Activated gamma-delta T cell (primary cell): ENCODE measurements around the gene CEP55.

Source experiments
- DNase-seq: peaks from one replicate; lab custom pipeline; 2025; lab: John Stamatoyannopoulos, UW

The CEP55 gene

GRCh38 chr10:93469454-93469853 is 27.0 kb upstream of the CEP55 start:
- no peak for DNase-seq

DNA sequence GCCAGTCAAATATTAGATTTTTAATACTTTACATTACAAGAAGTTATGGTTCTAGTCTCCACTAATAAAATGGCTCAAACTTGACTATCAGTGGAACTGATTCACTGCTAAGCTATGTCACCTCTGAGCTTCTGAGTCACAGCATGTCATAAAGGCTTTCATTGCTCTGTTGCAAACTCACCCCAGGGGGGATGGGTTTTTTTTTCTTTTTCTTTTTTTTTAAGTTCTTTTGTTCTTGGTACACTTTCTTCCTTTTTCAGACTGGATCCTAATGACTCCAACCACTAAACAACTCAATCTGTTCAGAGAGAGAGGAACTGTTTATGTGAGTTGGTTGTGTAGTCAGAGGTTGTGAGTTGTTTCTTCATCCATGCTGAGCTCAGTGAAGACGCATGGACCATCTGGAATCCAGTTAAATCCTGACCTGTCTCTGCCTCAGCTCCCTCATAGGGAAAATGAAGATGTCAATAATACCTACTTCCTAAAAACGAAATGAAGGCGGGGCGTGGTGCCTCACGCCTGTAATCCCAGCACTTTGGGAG is 25.2 kb upstream of the CEP55 start:
- DNase-seq, result no peak

- DNase-seq, result no peak
Measured at GRCh38 chr10:93473161-93473560, 23.3 kb upstream of the CEP55 start.

- no peak for DNase-seq
Measured at GRCh38 chr10:93473804-93474472, 22.5 kb upstream of the CEP55 start.

DNA sequence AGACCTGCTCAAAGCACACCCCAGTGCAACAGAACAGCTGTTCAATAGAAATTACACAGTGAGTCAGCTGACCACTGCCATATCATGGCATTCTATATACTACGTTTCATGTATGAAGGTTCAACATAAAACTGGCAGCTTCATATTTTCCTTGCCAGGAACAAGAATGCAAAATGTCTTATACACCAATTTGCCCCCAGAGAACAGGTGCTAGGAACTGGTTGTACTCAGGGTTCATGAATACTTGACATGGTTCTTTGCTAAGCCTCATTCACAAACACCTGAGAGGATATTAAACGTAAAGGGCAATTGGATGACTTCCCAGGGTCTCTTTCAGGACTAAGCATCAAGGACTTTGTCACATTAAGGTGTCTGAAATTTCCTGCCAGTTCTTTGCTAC is 21.2 kb upstream of the CEP55 start:
- DNase-seq, result no peak

DNA sequence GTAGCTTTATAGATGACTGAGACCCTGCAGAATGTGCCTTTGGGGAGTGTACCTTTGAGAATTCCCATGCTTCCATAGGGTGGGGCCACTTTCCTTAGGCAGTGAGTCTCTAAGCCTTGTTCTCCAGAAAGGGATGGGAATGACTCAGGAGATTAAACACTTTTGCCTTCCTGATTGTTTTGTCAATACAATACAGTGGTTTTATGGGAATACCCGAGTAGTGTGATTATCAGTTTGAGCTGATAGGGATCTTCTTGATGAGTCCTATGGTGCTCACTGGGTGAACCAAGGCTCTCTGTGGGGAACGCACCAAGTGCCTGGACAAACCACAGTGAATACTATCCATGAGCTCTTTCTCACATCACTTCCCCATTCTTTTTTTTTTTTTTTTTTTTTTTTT is 20.5 kb upstream of the CEP55 start:
- no peak for DNase-seq

DNA sequence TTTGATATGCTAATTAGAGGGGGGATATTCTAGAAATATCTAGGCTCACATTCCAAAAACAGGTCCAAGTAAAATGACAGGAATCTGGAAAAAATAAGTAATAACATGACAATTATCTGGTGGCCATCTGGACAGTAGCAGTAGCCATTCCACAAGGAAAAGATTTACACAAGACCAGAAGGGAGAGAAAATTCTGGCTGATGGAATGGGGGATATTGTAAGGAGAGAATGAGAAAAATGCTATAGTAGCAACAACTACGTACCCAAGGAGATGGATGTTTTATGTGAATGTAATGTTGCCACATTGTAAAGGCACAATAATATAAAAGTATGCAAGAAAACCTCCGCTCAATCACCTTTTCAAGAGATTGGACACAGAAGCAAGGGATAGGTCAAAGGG is 19.7 kb upstream of the CEP55 start:
- no peak for DNase-seq

- no peak for DNase-seq
Measured at GRCh38 chr10:93478873-93479272, 17.5 kb upstream of the CEP55 start.

DNA sequence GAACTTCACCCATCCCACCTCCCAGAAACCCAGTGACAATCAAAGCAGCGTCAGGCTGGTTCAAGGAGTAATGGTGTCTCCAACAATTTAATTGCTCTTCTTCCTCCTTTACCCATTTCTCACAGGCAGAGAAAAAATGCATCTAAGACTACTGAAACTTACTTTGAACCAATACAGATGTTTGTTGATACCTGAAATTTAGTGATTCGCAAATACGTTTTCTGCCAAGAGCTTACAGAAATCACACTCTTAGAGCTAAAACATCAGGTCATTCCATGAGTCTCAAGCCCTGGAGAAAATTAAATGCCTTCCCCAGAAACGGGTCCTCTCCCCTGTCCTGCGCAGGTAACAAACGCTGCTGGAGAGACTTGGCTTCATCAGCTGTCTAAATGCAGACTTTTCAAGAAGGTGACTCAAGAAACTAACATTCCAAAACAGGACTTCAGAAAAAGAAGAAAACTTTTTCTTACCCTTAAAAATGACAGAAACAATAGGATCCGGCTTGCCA is 14.7 kb upstream of the CEP55 start:
- DNase-seq, result no peak

- no peak for DNase-seq
Measured at GRCh38 chr10:93482145-93482834, 14.1 kb upstream of the CEP55 start, which contains the start of gene MYOF. Gene MYOF (minus strand): TSS chr10:93482334. CDS start chr10:93482194, 140 bp downstream.

DNA sequence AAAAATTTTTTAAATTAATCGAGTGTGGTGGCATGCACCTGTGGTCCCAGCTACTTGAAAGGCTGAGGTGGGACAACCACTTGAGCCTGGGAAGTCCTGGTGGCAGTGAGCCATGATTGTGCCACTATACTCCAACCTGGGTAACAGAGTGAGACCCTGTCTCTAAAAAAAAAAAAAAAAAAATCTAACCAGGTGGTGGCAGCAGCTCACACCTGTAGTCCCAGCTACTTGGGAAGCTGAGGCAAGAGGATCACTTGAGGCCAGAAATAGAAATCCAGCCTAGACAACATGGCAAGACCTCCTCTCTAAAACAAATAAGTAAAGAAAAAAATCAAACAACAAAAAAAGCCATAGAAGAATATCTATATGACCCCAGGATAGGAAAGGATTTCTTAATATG is 10.7 kb upstream of the CEP55 start:
- no peak for DNase-seq

GRCh38 chr10:93488956-93489528 is 7.4 kb upstream of the CEP55 start:
- DNase-seq, result no peak

GRCh38 chr10:93491602-93492121 is 4.8 kb upstream of the CEP55 start:
- DNase-seq, result no peak

DNA sequence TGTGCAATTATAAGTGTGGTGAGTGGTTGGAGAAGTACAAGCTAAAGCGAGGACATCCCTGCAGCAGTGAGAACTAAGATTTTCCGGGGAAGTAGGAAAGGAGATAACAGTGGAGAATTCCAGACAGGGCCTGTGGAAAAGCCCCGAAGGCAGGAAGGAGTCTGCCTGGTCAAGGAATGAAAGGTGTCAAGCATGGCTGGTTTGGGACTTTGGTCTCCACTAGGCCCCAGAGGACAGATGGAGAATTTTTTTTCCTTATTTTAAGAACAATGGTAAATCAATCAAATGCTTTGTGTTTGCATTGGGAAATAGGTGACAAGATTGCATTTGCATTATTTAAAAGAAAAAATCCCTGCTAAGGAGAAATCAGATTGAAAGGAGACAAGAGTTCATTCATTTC is 3.2 kb upstream of the CEP55 start:
- no peak for DNase-seq

- DNase-seq, result no peak
Measured at GRCh38 chr10:93494494-93494893, 1.9 kb upstream of the CEP55 start.

GRCh38 chr10:93495654-93496321 is 624 bp upstream of the CEP55 start:
- no peak for DNase-seq

- DNase-seq, result no peak
Measured at GRCh38 chr10:93498166-93498565, 1.8 kb downstream of the CEP55 start.

- no peak for DNase-seq
Measured at GRCh38 chr10:93501650-93502049, 5.2 kb downstream of the CEP55 start.

DNA sequence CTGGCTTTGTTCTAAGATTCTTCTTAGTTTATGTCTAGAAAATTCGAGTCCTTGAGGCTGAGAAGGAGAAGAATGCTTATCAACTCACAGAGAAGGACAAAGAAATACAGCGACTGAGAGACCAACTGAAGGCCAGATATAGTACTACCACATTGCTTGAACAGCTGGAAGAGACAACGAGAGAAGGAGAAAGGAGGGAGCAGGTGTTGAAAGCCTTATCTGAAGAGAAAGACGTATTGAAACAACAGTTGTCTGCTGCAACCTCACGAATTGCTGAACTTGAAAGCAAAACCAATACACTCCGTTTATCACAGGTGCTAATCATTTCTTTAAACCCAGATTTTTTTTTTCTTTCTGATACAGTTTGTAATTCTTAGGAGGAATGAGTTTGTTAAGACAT is 6.7 kb downstream of the CEP55 start:
- DNase-seq, result no peak

DNA sequence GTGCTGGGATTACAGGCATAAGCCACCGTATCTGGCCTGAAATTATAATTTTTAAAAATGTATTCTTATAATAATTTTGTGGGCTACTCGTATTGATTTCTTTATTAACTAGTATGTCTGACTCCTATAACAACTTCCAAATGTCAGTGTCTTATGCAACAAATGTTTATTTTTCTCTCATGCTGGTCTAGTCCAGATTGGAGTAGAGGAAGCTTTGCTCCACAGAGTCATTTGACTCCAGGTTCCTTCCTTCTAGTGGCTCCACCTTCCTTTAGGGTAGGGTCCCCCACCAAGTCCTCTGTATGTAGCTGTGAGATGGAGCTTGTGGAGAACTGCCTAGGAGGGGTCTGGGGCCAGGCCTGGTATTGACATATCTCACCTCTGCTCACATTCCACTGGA is 8.7 kb downstream of the CEP55 start:
- DNase-seq, result no peak

- no peak for DNase-seq
Measured at GRCh38 chr10:93509816-93510215, 13.4 kb downstream of the CEP55 start.

- DNase-seq, result no peak
Measured at GRCh38 chr10:93512565-93512964, 16.2 kb downstream of the CEP55 start.
